SK-N-SH treated with all-trans-retinoic acid at 6 μM for 48 hours (cell line): Measurements from ENCODE around the gene SEMA4D.

Experiments
- ATAC-seq: fragments of 200-7000 bp; cut with Tn5 transposase; 3 replicates; pipeline ENCODE4 v1.9.1; 2020; ENCODE audit warnings: mild to moderate bottlenecking, moderate library complexity
- ARNTL ChIP-seq: fragments of 450-650 bp; formaldehyde crosslinking; IDR thresholded peaks from 2 replicates; pipeline ENCODE4 v1.5.0; 2020; ENCODE audit warnings: low read depth, mild to moderate bottlenecking, moderate library complexity, borderline replicate concordance
- BACH2 ChIP-seq: fragments of 250-450 bp; sonication (Bioruptor Pico); IDR thresholded peaks from 2 replicates; pipeline ENCODE4 v1.9.0; 2021; ENCODE audit warnings: mild to moderate bottlenecking, borderline replicate concordance
- CREB5 ChIP-seq: fragments of 250-450 bp; sonication (Bioruptor Pico); IDR thresholded peaks from 2 replicates; pipeline ENCODE4 v1.5.1; 2020; ENCODE audit warnings: low read depth, mild to moderate bottlenecking, moderate library complexity
- CSDC2 ChIP-seq: fragments of 250-450 bp; sonication (Bioruptor Pico); IDR thresholded peaks from 2 replicates; pipeline ENCODE4 v1.5.0; 2020; ENCODE audit warnings: mild to moderate bottlenecking, moderate library complexity
- CSRNP3 ChIP-seq: fragments of 250-450 bp; sonication (Bioruptor Pico); IDR thresholded peaks from 2 replicates; pipeline ENCODE4 v1.5.1; 2021; ENCODE audit warnings: mild to moderate bottlenecking, moderate library complexity
- ESRRG ChIP-seq: fragments of 250-450 bp; sonication (Bioruptor Pico); IDR thresholded peaks from 2 replicates; pipeline ENCODE4 v1.6.1; 2021; ENCODE audit warnings: mild to moderate bottlenecking
- GLIS3 ChIP-seq: fragments of 250-450 bp; sonication (Bioruptor Pico); IDR thresholded peaks from 2 replicates; pipeline ENCODE4 v1.5.0; 2020; ENCODE audit warnings: mild to moderate bottlenecking, moderate library complexity
- ISL1 ChIP-seq: fragments of 250-450 bp; sonication (Bioruptor Pico); IDR thresholded peaks from 2 replicates; pipeline ENCODE4 v2.1.2; 2022; ENCODE audit warnings: mild to moderate bottlenecking, moderate library complexity
- OSR1 ChIP-seq: fragments of 250-450 bp; sonication (Bioruptor Pico); IDR thresholded peaks from 2 replicates; pipeline ENCODE4 v1.8.0; 2022; ENCODE audit warnings: moderate library complexity, mild to moderate bottlenecking, inconsistent platforms
- PATZ1 ChIP-seq: fragments of 250-450 bp; sonication (Bioruptor Pico); IDR thresholded peaks from 2 replicates; pipeline ENCODE4 v1.8.0; 2020; ENCODE audit warnings: mild to moderate bottlenecking, moderate library complexity, borderline replicate concordance
- POU6F1 ChIP-seq: fragments of 250-450 bp; sonication (Bioruptor Pico); IDR thresholded peaks from 2 replicates; pipeline ENCODE4 v1.8.0; 2021; ENCODE audit warnings: low read depth, mild to moderate bottlenecking, moderate library complexity, borderline replicate concordance
- PPARA ChIP-seq: fragments of 250-450 bp; sonication (Bioruptor Pico); IDR thresholded peaks from 2 replicates; pipeline ENCODE4 v1.5.0; 2020; ENCODE audit warnings: mild to moderate bottlenecking, borderline replicate concordance
- RARB ChIP-seq: fragments of 250-450 bp; sonication (Bioruptor Pico); IDR thresholded peaks from 2 replicates; pipeline ENCODE4 v1.8.0; 2021; ENCODE audit warnings: mild to moderate bottlenecking, moderate library complexity
- SNAI2 ChIP-seq: fragments of 250-450 bp; sonication (Bioruptor Pico); IDR thresholded peaks from 2 replicates; pipeline ENCODE4 v1.5.0; 2020; ENCODE audit warnings: mild to moderate bottlenecking, moderate library complexity
- TCF4 ChIP-seq: fragments of 250-450 bp; sonication (Bioruptor Pico); IDR thresholded peaks from 2 replicates; pipeline ENCODE4 v1.8.0; 2021; ENCODE audit warnings: mild to moderate bottlenecking, moderate library complexity, borderline replicate concordance
- TOX ChIP-seq: fragments of 250-450 bp; sonication (Bioruptor Pico); IDR thresholded peaks from 2 replicates; pipeline ENCODE4 v1.8.0; 2021; ENCODE audit warnings: mild to moderate bottlenecking, moderate library complexity, borderline replicate concordance
- TSHZ2 ChIP-seq: fragments of 250-450 bp; sonication (Bioruptor Pico); IDR thresholded peaks from 2 replicates; pipeline ENCODE4 v1.5.0; 2020; ENCODE audit warnings: mild to moderate bottlenecking, moderate library complexity
- ZC3H10 ChIP-seq: fragments of 250-450 bp; sonication (Bioruptor Pico); IDR thresholded peaks from 2 replicates; pipeline ENCODE4 v1.5.1; 2021; ENCODE audit warnings: mild to moderate bottlenecking, moderate library complexity
- ZFP3 ChIP-seq: fragments of 250-450 bp; sonication (Bioruptor Pico); IDR thresholded peaks from 2 replicates; pipeline ENCODE4 v1.5.0; 2020; ENCODE audit warnings: mild to moderate bottlenecking, moderate library complexity
- ZFP30 ChIP-seq: fragments of 450-650 bp; formaldehyde crosslinking; IDR thresholded peaks from 2 replicates; pipeline ENCODE4 v1.5.0; 2022; ENCODE audit warnings: mild to moderate bottlenecking, moderate library complexity
- ZNF565 ChIP-seq: fragments of 450-650 bp; formaldehyde crosslinking; conservative IDR thresholded peaks from 2 replicates; pipeline ENCODE4 v1.5.0; 2020; ENCODE audit warnings: low read depth, mild to moderate bottlenecking, moderate library complexity
- ZNF70 ChIP-seq: fragments of 450-650 bp; formaldehyde crosslinking; IDR thresholded peaks from 2 replicates; pipeline ENCODE4 v1.5.0; 2020; ENCODE audit warnings: mild to moderate bottlenecking, moderate library complexity
- ZNF8 ChIP-seq: fragments of 450-650 bp; formaldehyde crosslinking; IDR thresholded peaks from 2 replicates; pipeline ENCODE4 v1.5.0; 2020; ENCODE audit warnings: mild to moderate bottlenecking, moderate library complexity

SEMA4D gene

GRCh38 chr9:89494199-89494598 is 3.7 kb downstream of the SEMA4D start:
- no peak for ATAC-seq
- TF ChIP-seq GLIS3 (CRISPR knock-in tag), result no peak
- TF ChIP-seq ZFP30 (CRISPR knock-in tag), result no peak
- no peak for TF ChIP-seq TSHZ2 (CRISPR knock-in tag)
- TF ChIP-seq ZNF70 (CRISPR knock-in tag), result no peak
- no peak for TF ChIP-seq BACH2
- TF ChIP-seq CSDC2, result no peak
- TF ChIP-seq ESRRG (CRISPR knock-in tag), result no peak
- no peak for TF ChIP-seq ISL1 (CRISPR knock-in tag)
- TF ChIP-seq CREB5, result no peak
- TF ChIP-seq ZC3H10, result no peak
- TF ChIP-seq TOX, result no peak
- no peak for TF ChIP-seq RARB (CRISPR knock-in tag)
- TF ChIP-seq ZNF565, result no peak
- TF ChIP-seq ARNTL, result no peak

- no peak for ATAC-seq
- TF ChIP-seq RARB (CRISPR knock-in tag), result no peak
- no peak for TF ChIP-seq ZNF70 (CRISPR knock-in tag)
- no peak for TF ChIP-seq ZFP3 (CRISPR knock-in tag)
- no peak for TF ChIP-seq PATZ1 (CRISPR knock-in tag)
- no peak for TF ChIP-seq CREB5
- no peak for TF ChIP-seq ISL1 (CRISPR knock-in tag)
- TF ChIP-seq CSDC2, result no peak
- TF ChIP-seq POU6F1 (CRISPR knock-in tag), result no peak
- no peak for TF ChIP-seq ZNF565
- TF ChIP-seq ZC3H10, result no peak
- TF ChIP-seq OSR1, result no peak
- TF ChIP-seq TCF4 (CRISPR knock-in tag), result no peak
- no peak for TF ChIP-seq TSHZ2 (CRISPR knock-in tag)
- TF ChIP-seq ZNF8 (CRISPR knock-in tag), result no peak
- TF ChIP-seq SNAI2 (CRISPR knock-in tag), result no peak
- TF ChIP-seq PPARA (CRISPR knock-in tag), result no peak
- TF ChIP-seq CSRNP3 (CRISPR knock-in tag), result no peak
- no peak for TF ChIP-seq ARNTL
- no peak for TF ChIP-seq BACH2
- TF ChIP-seq ZFP30 (CRISPR knock-in tag), result no peak
These were observed 4.2 kb downstream of the SEMA4D start for GRCh38 chr9:89493671-89494070.
